GM21529 (cell line): ENCODE measurements around the gene SSUH2.

Experiments
- ATAC-seq: cut with Tn5 transposase; IDR thresholded peaks from one replicate; pipeline ENCODE4 v1.9.1; 2021; ENCODE audit not compliant: unreplicated experiment

SSUH2 gene

DNA sequence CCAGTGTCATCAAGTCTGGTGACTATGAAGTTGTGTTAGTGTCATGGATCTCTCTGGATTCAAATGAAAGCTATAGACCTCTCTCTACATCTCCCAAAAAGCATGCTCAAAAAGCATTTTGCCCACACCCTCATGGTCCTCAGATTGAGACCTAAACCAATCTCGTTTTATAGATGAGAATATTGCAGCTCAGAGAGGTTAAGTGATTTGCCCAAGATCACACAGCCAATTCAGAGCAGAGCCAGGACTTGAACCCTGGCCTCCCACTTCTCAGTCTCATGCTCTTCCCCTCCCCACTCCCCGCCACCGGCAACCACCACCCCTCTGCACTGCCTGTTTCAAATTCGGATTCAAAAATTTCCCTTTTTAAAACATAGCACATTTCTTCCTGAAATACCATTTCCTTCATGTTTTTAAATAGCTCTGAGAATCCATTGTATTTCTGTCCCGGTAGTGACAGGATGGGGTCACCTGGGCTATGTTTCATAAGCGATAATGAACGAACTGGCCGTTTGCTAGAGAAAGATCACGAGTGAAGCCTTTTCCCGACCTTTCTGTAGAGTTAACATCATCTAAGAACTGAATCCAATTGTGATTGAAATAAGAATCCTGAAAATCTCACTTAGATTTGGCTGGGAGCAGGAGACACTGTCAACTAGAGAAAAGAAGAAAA is 769 bp downstream of the SSUH2 start:
- no peak for ATAC-seq

DNA sequence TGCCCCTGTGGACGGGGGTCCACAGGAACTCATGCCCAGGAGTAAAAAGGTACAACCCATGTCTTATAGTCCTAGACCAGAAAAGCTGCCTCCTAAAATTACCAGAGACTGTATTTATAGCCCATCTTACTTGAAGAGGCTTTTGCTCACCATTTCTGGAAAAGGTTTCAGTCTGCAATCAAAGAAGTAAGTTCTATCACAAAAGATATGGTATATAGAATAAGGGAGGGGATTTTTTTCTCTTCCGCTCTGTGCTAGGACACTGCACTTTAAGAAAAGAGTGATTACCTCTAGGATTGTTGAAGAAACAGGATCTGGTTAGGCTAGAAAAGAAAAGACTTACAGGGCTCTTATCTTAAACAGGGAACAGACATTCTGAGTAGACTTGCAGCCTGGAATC is 2.6 kb downstream of the SSUH2 start:
- no peak for ATAC-seq

DNA sequence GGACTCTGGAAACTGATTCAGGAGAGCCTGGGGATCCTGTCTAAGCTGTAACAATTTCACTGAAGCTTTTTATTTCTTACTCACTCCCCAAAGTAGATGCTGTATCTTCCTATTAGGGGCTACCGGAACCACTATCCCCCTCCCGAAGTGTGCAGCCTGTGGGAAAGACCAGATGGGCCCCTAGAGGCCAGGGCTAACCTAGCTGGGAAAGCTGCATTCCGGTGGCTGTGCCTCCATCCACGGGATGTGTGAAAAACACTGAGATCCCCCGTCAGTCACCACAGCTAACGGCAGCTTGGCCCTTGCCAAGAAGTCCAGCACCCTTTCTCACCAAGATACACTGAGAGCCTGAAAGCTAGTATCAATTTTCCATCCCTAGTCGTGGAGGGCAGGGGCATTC is 3.1 kb downstream of the SSUH2 start:
- ATAC-seq, result no peak

DNA sequence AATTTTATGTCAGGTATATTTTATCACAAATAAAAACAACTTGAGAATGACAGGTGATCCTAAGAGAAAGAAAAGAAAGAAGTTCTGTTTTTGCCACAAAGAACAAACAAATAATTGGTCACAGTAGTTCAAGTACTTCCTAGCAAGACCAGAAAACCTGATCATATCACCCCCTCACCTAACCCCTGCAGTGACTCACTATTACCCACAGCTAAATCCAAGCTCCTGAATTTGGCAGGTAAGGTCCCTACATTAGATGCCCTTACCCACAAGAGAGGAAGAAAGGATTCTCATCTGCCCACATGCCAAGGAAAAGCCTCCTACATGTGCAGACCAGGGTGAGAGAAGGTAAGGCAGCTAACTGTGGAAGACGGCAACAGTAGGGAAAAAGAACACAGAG is 4.4 kb downstream of the SSUH2 start:
- ATAC-seq, result no peak

DNA sequence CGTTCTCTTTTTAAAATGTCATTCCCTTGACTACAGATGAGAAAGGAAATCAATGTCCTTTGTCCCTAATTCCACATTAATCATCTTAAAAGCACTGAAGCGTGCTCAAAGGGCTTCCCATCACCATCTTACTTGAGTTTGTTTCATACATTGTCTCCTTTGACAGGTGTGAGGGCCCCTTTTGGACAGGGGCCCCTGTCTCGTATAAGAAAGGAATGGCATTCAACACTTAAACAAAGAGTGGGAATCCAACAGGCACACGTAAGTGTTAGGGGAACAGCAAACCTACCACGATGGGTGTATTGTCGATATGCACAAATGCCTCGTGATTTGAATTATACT is 5.0 kb downstream of the SSUH2 start:
- ATAC-seq, result no peak

DNA sequence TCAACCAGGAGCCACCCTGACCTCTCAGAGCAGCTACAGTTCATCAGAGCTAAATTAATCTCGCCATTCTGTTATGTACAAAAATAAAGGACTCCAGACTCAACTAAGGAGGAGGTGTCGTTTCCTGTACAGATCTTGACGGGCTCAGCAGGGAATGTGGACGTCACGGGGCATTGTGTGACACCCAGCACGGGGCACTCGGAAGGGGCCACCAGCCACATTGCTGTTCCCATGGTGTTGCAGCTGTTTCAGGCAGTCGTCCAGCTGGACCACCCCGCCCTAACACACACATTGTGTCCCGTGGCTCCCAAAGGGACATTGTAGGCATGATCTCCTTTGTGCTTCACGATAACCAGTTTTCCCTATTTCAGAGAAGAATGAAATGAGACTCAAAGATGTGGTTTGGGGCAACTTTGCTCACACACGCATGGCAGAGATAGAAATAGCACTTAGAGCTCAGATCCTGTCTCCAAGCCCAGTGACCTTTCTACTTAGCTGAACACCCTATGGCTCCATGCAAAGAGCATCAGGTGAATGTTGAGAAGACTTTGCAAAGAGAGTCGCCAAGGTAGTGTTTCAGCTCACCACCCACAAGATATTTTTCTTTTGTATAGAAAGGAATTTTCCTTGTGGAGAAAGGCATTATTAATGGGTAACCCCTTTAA is 5.5 kb downstream of the SSUH2 start:
- ATAC-seq, result no peak

DNA sequence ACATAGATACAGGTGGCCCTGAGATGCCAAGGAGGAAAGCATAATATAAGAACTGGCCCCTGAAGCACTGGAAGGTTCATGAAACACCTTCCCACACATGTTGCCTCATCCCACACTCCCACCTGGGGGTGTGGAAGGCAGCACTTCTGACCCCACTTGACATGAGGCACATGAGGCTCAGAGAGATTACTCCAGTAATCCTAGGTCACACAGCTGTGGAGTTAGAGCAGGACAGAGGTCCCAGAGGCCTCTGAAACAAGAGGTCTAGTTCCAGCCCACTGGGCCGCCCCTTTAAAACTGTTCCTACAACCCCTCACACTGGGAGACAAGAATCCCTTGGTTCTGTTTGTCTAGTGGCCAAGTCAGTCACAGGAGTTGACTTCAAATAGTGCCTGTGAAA is 7.2 kb downstream of the SSUH2 start:
- no peak for ATAC-seq

DNA sequence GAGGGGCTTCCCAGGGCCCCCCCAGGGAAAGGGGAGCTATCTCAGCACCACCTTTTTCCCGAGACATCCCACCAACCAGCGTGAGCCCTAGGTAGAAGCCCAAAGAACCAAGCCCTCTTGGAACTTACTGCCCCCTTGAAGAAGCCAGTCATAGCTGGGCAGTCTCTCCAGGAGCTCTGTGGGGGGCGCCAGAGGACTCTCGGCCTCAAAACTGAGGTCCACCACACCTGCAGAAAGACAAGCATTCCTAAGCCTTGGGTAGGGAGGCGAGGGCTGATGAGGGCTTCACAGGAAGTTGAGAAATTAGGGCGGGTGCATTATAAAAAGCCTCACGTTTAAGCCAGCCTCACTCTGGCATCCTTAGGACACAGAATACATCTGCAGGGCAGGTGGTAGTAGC is 9.0 kb downstream of the SSUH2 start:
- no peak for ATAC-seq

DNA sequence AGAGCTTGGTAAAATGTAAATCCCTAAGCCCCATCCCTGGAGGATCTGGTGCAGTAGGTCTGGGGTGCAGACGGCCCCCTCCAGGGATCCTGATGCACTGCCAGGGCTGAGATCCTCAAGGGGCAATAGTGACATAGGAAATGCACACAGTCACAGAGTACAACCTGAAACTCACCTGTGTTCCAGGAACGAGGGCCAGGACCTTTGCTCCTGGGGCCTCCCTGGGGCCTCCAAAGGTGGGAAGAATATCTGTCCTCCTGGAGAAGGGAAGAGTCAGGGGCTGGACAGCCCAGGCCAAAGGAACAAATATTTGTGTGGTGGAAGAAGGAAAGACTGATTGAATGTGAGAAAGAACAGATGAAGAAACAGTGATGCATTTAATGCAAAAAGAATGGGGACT is 9.5 kb downstream of the SSUH2 start:
- ATAC-seq, result no peak

DNA sequence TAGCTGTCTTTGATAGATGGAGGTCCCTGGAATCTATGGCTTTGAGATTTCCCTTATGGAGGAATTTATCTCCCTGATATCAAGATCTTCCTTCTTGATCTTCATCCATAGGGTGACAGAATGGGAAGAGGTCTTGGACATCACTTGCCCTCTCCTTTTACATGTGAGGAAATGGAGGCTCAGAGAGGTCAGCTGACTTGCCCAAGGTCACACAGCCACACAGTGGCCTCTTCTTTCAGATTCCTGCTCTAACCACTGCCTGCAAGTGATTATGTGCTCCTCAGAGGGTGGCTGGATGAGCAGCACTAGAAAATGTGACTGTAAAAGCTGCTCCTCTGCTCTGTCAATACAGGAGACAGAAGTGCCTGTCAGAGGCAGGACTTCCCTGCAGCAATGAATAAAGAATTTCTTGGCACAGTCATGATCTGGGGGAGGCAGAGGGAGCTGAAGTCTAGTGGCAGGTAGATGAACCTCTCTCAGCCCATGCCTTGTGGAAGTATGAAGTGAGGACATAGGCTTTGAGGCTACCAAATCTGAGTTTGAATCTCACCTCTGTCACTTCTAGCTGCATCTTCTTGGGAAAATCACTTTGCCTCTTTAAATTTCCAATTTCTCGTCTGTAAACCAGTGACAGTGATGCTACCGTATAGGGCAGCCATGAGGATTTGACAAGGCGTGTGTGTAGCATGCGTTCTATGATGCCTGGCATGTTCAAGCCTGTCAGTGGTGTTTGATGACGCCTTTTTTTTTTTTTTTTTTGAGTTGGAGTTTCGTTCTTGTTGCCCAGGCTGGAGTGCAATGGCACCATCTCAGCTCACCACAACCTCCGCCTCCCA is 12.0 kb downstream of the SSUH2 start:
- ATAC-seq, result no peak

DNA sequence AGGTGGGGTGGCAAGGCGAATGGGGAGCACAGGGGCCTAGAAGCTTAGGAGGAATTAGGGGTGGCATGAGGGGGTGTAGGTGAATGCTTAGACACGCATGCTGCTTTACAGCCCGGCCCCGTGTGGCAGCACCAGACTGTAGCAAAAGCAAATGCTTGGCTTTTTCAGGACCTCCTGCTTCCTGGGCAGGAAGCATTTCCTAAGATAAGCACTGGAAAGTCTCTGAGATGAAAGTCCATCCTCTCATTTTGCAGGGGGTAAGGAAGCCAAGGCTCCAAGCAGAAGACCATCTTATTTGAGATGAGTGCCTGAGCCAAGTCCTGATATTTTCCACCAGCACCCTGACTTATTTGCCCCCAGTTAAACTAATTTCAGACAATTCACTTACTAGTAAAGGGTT is 12.9 kb downstream of the SSUH2 start:
- no peak for ATAC-seq

DNA sequence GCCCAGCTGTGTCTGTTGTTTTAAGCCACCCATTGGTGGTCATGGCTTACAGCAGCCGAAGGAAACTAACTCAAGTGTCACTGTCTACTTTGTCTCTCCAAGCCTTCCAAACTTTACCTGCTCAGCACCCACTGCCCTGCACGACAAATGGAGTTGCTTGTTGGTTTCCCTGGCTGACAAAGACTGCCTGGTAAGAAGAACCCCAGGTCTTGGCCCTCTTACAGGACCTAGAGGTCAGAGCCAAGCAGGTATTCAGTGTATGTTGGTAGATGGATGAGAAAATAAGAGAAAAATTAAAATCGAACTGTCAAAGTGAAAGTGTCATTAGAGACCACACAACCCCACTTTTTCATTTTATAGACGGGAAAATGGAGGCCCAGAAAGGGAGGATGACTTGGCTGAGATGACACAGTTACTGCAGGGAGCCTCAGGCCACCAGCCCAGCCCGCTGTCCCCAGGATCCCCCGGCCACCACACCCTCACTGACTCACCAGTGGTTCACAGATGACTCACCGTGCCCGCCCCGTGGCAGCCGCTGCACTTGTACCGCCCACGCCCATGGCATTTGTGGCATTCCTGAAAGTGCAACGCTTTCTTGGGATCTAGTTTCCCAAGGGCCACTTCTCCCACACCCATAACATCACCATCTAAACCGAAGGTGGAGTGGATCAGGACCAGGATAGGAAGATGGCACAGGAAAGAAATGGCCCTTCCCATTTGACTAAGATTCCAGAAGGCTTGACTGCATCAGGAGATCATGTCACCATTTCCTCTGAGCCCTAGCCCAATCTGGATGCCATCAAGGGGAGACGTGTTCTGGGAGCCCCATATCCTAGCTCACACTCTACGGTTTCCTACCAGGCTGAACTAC is 15.2 kb downstream of the SSUH2 start:
- ATAC-seq, result peak; percentile 71

DNA sequence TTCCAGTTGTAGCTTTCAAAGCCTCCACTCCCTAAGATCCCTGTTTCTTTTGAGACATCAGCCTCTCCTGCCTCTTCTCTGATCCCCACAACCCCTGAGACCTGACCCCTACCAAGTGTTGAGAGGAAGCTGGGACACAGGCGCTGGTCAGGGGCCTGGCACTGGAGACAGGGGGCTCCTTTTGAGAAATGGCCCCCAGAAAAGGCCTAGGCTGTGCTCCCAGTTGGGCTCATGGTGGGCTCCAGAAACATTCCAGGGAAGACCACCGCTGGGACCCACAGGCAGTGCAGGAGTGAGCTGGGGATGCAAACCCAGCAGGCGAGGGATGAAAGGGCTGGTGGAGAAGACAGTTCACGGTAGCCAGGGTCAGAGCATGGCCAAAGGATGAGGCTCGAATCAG is 16.6 kb downstream of the SSUH2 start:
- no peak for ATAC-seq

DNA sequence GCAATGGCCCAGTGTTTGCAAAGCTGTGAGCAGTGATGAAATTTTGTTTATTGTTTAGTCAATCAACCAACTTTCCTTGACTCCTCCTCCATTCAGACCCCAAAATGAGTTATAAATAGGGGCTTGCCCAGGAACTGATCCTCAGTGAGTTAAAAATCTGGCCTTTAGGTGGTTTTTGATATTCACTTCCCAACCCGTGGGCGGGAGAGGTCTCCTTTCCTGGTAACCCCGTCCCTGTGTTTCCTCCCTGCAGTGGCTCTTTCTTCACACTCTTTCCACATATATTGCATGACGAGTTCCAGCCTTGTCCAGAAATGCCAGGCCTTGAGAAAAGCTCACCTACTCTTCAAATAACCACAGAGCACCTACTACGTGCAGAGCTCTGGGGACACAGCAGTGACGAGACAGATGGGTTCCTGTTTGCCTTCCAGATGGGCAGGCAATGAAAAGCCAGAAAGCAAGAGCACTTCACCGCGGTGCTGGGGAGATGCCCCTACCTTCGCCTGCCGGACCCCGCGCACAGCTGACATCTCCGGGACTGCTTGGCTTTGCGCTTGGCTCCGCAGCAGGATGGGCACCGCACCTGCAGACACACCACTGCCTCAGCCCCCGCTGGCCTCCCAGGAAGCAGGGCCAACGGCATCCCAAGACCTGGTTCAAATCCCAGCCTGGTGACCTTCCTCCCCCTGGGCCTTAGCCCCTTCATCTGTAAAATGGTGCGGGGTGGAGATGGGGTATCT is 17.2 kb downstream of the SSUH2 start:
- ATAC-seq, result no peak

DNA sequence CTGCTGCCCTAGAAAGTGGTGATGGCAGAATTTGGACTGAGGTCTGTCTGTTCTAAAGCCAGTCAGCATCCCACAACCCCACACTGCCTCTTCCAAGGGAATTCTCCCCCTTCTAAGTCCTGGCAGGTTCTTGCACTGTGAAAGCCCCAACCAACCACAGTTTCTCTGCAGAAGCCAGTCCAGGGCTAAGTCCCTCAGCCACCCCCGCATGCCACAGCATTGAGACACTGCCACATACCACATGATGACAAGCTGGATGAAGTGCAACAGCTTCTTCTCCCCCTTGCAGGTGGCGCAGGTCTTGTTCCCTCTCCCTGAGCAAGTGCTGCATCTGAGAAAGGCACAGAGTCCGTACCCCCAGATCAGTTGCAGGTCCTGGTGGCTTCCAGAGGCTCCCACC is 18.6 kb downstream of the SSUH2 start:
- ATAC-seq, result no peak

DNA sequence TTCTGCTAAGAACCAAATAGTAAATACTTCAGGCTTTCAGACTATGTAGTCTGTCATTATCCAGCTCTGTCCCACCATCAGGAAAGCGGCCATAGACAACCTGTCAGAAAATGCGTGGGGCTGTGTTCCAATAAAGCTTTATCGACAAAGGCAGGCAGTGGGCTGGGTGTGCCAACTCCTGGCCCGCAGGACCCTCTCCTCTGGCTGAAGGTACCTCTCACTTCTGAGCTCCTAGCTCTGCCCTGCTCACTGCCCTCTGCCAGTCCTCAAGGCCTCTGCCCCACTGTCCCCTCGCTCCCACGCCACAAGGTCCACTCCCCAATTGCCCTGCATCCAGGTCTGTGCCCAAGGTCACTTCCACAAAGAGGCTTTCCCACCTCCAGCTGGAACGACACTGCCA is 20.0 kb downstream of the SSUH2 start:
- no peak for ATAC-seq

DNA sequence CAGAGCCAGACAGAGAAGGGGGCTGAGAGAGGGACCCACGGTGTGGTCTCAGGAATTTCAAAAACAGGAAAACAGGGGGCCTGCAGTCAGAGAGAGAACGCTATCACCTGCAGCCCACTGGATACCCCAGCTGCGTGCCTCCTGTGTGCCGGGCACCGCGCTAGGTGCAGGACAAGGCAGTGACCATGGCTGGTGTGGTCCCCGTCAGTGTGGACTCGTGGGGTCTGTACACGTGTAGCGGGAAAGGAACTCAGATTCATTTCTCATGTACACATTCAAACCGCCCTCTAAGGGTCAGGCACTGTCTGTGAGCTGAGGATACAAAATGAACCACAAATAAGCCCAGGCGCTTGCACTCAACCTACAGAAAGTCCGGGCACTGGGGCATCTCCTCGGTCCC is 20.9 kb downstream of the SSUH2 start:
- ATAC-seq, result no peak

DNA sequence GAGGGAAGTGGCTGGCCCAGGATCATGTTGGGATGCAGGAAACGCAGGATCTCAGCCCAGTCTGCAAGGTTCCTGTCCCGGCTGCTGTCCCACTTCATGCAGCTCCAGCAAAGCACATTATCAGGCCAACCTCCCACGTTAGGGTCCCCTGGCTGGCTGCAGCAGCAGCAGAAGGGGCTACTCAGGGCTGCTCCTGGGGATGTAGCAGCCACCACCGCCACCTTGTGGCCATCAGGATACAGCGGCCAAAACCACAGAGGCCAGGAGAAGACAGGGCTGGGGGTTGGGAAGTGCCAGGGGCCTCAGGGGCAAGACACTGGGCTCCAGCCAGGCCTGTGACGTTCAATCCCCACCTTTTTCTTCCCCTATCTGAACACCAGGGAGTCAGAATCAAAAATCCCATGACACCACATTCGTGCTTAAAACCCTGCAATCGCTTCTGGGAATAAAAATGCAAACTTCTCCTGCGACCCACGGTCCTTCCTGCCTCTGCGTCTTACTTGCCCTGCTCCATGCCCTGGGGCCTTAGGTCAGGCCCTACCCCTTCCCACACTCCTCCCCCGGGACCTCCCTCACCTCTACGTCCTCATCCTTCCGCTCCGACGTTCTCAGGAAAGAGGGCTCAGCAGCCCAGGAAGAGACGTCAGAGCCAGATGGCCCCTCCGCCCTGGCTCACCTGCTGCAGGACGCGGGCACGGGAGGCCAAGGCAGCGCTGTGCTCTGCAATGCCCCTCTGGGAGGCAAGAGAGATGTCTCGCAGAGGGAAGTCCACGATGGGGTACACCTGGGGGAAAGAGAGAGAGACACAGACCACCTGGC is 21.5 kb downstream of the SSUH2 start:
- peak; percentile 89 for ATAC-seq

DNA sequence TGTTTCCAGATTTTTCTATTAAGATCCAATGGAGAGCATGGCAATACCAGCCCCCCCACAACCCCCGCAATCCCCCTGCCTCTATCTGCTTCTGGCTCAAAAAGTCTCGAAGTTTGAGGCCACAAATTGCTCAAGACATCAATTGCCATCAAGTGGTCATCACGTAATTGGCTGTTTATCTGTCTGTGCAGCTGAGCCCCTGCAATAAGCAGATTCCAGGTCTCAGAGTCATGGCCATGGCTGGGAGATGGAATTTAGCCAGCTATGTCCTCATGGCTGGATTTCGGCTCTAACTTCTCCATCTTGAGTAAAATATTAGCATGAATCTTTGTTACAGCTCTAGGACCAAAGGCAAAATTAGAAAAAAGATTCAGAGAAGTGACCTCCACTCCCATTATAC is 22.7 kb downstream of the SSUH2 start:
- ATAC-seq, result no peak

DNA sequence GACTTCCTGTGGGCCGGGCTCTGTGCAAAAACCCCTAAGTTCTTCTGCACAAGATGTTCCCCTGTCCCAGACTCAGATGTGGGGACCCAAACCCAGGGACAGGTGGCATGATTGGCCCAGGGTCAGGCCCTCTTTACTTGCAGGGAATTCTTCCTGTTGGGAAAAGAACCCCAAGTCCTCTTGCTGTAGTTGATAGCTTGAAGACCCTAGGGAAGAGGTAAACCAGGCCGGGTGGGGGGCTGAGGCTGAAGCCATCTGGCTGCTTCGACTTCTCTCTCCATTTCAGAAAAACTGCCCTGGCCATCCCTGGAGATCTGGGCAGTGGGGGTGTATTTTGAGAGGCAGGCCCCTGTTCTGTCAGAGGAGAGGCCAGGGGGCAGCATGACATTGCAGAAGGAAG is 23.5 kb downstream of the SSUH2 start:
- ATAC-seq, result no peak
